ENCODE data around the gene RANBP3.

RANBP3 gene

DNA sequence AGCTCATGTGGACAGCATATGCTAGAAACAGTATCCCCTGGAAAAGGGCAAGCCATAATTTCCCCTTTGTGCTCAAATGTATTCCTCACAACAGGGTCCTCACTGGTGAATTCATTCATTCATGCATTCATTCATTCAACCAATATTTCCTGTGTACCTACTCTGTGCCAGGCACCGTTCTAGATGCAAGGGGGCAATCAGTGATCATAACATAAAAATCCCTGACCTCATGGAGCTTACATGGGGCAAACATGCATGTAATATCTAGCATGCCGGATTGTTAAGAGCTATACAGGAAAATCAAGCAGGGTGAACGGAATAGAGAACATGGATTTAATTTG, 2.6 kb downstream of the RANBP3 start:
- TF ChIP-seq ZC3H10 (CRISPR knock-in tag; IDR thresholded peaks at IDR 0.05) (no peak), ZNF70 (CRISPR knock-in tag; IDR thresholded peaks at IDR 0.05) (no peak), RARB (CRISPR knock-in tag; IDR thresholded peaks at IDR 0.05) (no peak), CSDC2 (CRISPR knock-in tag; IDR thresholded peaks at IDR 0.05) (no peak), BACH2 (CRISPR knock-in tag; IDR thresholded peaks at IDR 0.05; ENCODE audit: borderline replicate concordance) (no peak)
- TF ChIP-seq, protein P1, sequence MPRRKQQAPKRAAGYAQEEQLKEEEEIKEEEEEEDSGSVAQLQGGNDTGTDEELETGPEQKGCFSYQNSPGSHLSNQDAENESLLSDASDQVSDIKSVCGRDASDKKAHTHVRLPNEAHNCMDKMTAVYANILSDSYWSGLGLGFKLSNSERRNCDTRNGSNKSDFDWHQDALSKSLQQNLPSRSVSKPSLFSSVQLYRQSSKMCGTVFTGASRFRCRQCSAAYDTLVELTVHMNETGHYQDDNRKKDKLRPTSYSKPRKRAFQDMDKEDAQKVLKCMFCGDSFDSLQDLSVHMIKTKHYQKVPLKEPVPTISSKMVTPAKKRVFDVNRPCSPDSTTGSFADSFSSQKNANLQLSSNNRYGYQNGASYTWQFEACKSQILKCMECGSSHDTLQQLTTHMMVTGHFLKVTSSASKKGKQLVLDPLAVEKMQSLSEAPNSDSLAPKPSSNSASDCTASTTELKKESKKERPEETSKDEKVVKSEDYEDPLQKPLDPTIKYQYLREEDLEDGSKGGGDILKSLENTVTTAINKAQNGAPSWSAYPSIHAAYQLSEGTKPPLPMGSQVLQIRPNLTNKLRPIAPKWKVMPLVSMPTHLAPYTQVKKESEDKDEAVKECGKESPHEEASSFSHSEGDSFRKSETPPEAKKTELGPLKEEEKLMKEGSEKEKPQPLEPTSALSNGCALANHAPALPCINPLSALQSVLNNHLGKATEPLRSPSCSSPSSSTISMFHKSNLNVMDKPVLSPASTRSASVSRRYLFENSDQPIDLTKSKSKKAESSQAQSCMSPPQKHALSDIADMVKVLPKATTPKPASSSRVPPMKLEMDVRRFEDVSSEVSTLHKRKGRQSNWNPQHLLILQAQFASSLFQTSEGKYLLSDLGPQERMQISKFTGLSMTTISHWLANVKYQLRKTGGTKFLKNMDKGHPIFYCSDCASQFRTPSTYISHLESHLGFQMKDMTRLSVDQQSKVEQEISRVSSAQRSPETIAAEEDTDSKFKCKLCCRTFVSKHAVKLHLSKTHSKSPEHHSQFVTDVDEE (CRISPR knock-in tag; IDR thresholded peaks at IDR 0.05), result no peak

DNA sequence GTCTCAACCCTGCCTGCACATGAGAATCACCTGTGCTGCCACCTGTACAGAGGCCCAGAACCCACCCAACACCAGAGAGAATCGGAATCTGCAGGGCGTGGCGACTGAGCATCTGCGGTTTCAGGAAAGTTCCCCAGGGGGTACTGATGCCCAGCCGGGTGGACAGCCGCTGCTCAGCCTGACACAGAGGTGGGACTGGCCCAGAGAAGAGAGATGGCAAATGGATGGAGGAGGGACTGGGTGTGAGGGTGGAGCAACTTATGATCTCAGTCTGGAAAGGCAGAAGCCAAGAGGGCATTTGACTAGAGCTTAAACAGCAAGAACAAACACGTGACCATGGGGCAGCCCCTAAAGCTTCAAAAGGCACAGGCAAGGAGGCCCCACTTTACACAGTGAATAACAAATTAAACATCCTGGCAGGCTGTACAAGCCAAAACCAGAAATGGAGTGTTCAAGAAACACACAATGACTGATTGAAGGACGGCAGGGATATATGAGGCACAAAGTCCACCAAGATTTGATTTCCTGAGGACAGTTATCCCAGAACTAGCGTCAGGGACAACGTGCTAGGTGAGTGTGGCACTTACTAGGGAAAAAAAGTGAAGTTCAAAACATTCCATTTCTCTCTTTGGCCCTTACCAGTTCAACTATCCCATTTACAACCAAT, 3.1 kb downstream of the RANBP3 start:
- no peak for ATAC-seq
- TF ChIP-seq, protein P2, sequence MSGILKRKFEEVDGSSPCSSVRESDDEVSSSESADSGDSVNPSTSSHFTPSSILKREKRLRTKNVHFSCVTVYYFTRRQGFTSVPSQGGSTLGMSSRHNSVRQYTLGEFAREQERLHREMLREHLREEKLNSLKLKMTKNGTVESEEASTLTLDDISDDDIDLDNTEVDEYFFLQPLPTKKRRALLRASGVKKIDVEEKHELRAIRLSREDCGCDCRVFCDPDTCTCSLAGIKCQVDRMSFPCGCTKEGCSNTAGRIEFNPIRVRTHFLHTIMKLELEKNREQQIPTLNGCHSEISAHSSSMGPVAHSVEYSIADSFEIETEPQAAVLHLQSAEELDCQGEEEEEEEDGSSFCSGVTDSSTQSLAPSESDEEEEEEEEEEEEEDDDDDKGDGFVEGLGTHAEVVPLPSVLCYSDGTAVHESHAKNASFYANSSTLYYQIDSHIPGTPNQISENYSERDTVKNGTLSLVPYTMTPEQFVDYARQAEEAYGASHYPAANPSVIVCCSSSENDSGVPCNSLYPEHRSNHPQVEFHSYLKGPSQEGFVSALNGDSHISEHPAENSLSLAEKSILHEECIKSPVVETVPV (CRISPR knock-in tag; IDR thresholded peaks at IDR 0.05), result no peak
- TF ChIP-seq ESRRG (CRISPR knock-in tag; IDR thresholded peaks at IDR 0.05) (no peak), ZNF8 (CRISPR knock-in tag; IDR thresholded peaks at IDR 0.05) (no peak), GLIS3 (CRISPR knock-in tag; IDR thresholded peaks at IDR 0.05) (no peak), CSDC2 (CRISPR knock-in tag; IDR thresholded peaks at IDR 0.05) (no peak), ZNF70 (CRISPR knock-in tag; IDR thresholded peaks at IDR 0.05) (no peak), OSR1 (CRISPR knock-in tag; IDR thresholded peaks at IDR 0.05) (no peak), PPARA (CRISPR knock-in tag; IDR thresholded peaks at IDR 0.05; ENCODE audit: borderline replicate concordance) (no peak), TOX (CRISPR knock-in tag; IDR thresholded peaks at IDR 0.05; ENCODE audit: borderline replicate concordance) (no peak)
- TF ChIP-seq, protein P3, sequence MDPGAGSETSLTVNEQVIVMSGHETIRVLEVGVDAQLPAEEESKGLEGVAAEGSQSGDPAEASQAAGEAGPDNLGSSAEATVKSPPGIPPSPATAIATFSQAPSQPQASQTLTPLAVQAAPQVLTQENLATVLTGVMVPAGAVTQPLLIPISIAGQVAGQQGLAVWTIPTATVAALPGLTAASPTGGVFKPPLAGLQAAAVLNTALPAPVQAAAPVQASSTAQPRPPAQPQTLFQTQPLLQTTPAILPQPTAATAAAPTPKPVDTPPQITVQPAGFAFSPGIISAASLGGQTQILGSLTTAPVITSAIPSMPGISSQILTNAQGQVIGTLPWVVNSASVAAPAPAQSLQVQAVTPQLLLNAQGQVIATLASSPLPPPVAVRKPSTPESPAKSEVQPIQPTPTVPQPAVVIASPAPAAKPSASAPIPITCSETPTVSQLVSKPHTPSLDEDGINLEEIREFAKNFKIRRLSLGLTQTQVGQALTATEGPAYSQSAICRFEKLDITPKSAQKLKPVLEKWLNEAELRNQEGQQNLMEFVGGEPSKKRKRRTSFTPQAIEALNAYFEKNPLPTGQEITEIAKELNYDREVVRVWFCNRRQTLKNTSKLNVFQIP (CRISPR knock-in tag; IDR thresholded peaks at IDR 0.05; ENCODE audit: borderline replicate concordance, low read depth), result no peak
- TF ChIP-seq, protein P4, sequence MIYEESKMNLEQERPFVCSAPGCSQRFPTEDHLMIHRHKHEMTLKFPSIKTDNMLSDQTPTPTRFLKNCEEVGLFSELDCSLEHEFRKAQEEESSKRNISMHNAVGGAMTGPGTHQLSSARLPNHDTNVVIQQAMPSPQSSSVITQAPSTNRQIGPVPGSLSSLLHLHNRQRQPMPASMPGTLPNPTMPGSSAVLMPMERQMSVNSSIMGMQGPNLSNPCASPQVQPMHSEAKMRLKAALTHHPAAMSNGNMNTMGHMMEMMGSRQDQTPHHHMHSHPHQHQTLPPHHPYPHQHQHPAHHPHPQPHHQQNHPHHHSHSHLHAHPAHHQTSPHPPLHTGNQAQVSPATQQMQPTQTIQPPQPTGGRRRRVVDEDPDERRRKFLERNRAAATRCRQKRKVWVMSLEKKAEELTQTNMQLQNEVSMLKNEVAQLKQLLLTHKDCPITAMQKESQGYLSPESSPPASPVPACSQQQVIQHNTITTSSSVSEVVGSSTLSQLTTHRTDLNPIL (CRISPR knock-in tag; IDR thresholded peaks at IDR 0.05; ENCODE audit: low read depth), result no peak

More for the DNA sequence above, 2.6 kb downstream of the RANBP3 start:
- no peak for ATAC-seq

DNA sequence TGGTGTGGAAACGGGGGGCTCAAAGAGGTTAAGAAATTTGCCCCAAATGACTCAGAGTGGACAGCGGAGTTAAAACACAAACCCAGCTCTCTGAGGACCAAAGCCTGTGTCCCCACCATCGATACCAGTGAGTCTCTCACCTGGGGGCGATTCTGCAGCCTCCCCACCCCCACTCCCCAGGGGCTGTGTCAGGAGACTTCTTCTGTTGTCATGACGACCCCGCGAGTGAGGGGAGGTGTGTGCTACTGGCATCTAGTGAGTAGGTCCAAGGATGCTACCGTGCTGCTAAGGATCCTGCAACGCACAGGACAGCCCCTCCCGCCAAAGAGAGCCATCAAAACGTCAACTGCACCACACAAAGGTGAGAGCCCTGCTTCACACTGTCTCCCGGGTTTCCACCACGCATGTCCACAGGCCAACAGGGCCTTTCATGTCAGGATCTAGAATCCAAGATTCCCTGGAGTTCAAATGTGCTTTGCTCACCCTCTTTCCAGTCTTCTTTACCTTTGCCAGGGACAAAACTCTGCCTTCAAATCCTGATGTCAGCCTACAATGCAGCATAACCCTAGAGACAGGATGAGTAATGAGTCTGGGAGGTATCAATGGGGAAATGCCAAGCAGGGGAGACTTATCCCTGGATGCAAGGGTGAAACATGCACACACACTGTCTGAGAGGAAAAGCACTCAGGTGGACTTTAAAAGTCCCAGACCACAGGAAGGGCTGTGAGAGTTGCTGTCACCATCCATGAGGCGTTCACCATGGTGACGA, 3.9 kb downstream of the RANBP3 start:
- no peak for ATAC-seq
- TF ChIP-seq, protein P5, sequence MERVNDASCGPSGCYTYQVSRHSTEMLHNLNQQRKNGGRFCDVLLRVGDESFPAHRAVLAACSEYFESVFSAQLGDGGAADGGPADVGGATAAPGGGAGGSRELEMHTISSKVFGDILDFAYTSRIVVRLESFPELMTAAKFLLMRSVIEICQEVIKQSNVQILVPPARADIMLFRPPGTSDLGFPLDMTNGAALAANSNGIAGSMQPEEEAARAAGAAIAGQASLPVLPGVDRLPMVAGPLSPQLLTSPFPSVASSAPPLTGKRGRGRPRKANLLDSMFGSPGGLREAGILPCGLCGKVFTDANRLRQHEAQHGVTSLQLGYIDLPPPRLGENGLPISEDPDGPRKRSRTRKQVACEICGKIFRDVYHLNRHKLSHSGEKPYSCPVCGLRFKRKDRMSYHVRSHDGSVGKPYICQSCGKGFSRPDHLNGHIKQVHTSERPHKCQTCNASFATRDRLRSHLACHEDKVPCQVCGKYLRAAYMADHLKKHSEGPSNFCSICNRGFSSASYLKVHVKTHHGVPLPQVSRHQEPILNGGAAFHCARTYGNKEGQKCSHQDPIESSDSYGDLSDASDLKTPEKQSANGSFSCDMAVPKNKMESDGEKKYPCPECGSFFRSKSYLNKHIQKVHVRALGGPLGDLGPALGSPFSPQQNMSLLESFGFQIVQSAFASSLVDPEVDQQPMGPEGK (CRISPR knock-in tag; IDR thresholded peaks at IDR 0.05; ENCODE audit: borderline replicate concordance), result no peak
- TF ChIP-seq, protein P2 (CRISPR knock-in tag; IDR thresholded peaks at IDR 0.05), result no peak
- no peak for TF ChIP-seq ESRRG (CRISPR knock-in tag; IDR thresholded peaks at IDR 0.05)
- no peak for TF ChIP-seq ZNF70 (CRISPR knock-in tag; IDR thresholded peaks at IDR 0.05)
- no peak for TF ChIP-seq ZNF565 (CRISPR knock-in tag; conservative IDR thresholded peaks at IDR 0.05; ENCODE audit: low read depth)
- TF ChIP-seq ISL1 (CRISPR knock-in tag; IDR thresholded peaks at IDR 0.05), result no peak
- no peak for TF ChIP-seq CSDC2 (CRISPR knock-in tag; IDR thresholded peaks at IDR 0.05)
- TF ChIP-seq, protein P4 (CRISPR knock-in tag; IDR thresholded peaks at IDR 0.05; ENCODE audit: low read depth), result no peak
- TF ChIP-seq ZNF8 (CRISPR knock-in tag; IDR thresholded peaks at IDR 0.05), result no peak
- no peak for TF ChIP-seq BACH2 (CRISPR knock-in tag; IDR thresholded peaks at IDR 0.05; ENCODE audit: borderline replicate concordance)
- TF ChIP-seq TCF4 (CRISPR knock-in tag; IDR thresholded peaks at IDR 0.05; ENCODE audit: borderline replicate concordance), result no peak
- no peak for TF ChIP-seq TOX (CRISPR knock-in tag; IDR thresholded peaks at IDR 0.05; ENCODE audit: borderline replicate concordance)
- TF ChIP-seq, protein P3 (CRISPR knock-in tag; IDR thresholded peaks at IDR 0.05; ENCODE audit: borderline replicate concordance, low read depth), result no peak

All from SK-N-SH treated with all-trans-retinoic acid at 6 μM for 48 hours (cell line).